Measurements from ENCODE around the gene IQCM.

IQCM gene

DNA sequence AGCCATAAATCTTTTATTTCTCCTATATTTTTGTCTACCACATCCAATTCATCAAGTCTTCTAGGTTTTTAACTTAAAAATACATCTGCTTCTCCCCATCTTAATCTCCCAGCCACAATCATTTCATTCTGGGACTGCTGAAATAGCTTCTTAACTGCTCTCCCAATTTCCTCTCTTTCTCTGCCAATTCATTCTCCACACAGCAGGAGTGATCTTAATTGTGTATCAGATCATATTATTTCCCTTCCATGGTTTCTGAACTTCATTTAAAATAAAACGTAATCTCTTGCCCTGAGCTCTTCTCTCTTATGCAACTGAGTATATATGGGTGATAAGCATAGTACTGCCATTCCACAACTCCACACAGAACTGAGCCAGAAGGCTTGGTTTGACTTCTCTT, 69.4 kb downstream of the IQCM start:
- Histone ChIP-seq H3K9ac (no peak overlapping the region), H3K4me1 (no peaks in the 10 kb centered on the region), H3K4me2 (no peak overlapping the region), H4K20me1 (no peaks in the 10 kb centered on the region), H3K27ac (no peak overlapping the region), H3K9me3 (no peaks in the 10 kb centered on the region), H3K4me3 (no peak overlapping the region), H3K36me3 (no peaks in the 10 kb centered on the region), H3K27me3 (no peaks in the 10 kb centered on the region)
- no peak for TF ChIP-seq Cebpa-rat (IDR thresholded peaks at IDR 0.05)

DNA sequence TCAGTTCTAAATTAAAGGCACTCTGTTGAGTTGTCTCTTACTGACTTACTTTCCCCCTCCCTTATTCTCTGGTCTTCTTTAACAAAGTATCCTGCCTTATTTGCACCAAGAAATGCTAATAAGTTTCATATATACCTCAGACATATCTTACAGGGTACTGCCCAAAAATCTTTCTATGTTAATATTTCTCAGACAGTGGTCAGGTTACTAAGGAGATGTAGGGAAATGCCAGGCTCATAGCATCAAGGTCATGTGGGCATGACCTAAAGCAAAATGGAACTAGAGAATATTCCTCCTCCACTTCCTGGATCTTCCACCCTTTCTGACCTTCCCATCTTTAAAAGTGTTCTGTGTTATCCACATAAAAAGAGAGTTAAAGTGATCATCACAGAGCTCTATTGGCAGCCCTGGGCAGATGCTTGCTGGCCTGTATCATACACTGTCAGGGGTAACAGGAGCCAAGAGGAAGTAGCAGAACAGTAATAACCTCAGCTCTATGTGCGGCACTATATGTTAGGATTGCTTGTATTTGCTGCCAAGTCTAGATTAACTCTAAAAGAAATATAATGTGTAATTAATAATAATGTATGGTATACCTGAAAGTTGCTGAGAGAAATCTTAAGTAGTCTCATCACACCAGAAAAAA, 74.3 kb downstream of the IQCM start:
- Histone ChIP-seq H3K27me3 (no peaks in the 10 kb centered on the region), H4K20me1 (no peaks in the 10 kb centered on the region), H3K9me3 (no peaks in the 10 kb centered on the region), H3K36me3 (no peaks in the 10 kb centered on the region), H3K9ac (no peak overlapping the region), H3K4me3 (no peak overlapping the region), H3K27ac (no peak overlapping the region), H3K4me2 (no peak overlapping the region), H3K4me1 (no peaks in the 10 kb centered on the region)
- TF ChIP-seq Cebpa-rat (IDR thresholded peaks at IDR 0.05): no peak

DNA sequence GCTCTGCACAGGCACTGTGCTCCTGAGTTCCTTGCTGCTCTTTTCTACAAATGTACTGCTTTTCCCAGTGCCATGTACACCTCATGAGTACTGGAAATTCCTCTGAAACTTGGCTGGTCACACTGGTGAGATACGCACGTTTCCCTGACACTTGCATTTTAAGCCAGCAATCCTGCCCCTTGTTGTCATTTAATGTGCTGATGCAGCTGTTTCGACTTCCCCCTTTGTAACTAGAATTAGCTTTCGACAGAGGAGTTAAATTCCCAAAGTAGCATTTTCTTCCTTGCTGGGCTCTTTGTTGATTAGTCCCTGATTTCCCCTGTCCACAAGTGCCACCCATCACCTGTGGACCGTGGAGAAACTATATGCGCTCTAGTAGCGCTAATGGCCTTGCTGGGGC, 77.5 kb downstream of the IQCM start:
- TF ChIP-seq Cebpa-rat (IDR thresholded peaks at IDR 0.05): no peak
- Histone ChIP-seq H3K4me1 (no peaks in the 10 kb centered on the region), H3K4me2 (no peak overlapping the region)

DNA sequence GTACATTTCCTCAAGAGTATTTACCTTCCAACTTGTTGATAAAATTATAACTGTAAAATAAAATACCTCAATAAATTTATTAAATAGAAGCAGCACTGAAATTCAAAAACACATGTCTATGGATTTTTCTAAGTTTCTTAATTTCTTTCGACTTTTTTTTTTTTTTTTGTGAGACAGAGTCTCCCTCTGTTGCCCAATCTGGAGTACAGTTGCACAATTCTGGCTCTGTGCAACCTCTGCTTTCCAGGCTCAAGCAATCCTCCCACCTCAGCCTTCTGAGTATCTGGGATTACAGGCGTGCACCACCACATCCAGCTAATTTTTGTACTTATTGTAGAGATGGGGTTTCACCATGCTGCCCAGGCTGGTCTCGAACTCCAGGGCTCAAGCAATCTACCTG, 79.8 kb downstream of the IQCM start:
- Histone ChIP-seq H3K4me2 (no peak overlapping the region), H3K27me3 (no peaks in the 10 kb centered on the region), H3K4me3 (no peak overlapping the region), H3K9ac (no peak overlapping the region), H4K20me1 (no peaks in the 10 kb centered on the region), H3K4me1 (no peaks in the 10 kb centered on the region), H3K36me3 (no peaks in the 10 kb centered on the region), H3K27ac (no peak overlapping the region), H3K9me3 (no peaks in the 10 kb centered on the region)
- no peak for TF ChIP-seq Cebpa-rat (IDR thresholded peaks at IDR 0.05)

More for the DNA sequence above, 77.5 kb downstream of the IQCM start:
- H3K27me3 ChIP-seq: no peaks in the 10 kb centered on the region
- H3K4me3 ChIP-seq: no peak overlapping the region
- H3K36me3 ChIP-seq: no peaks in the 10 kb centered on the region
- no peaks in the 10 kb centered on the region for H3K9me3 ChIP-seq
- no peak overlapping the region for H3K9ac ChIP-seq
- no peaks in the 10 kb centered on the region for H4K20me1 ChIP-seq
- no peak overlapping the region for H3K27ac ChIP-seq

DNA sequence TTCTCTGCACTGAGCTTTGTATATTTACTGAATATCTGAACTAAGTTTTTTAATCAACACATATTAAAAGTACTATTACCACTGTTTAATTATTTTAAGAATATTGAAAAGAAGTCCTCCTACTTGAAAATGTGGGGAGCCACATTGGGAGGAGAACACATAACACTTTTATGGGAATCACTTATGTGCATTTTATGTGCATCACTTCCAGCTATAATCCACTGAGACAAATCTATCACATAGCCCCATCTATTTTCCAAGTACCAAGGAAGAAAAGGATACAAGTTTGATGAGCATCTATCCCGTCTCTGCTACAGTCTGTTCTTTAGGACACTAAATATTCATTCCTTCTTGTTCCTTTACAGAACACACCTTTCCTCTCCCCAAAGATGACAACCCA, 87.2 kb downstream of the IQCM start:
- no peak overlapping the region for H3K9ac ChIP-seq
- H3K4me3 ChIP-seq: no peak overlapping the region
- no peaks in the 10 kb centered on the region for H3K4me1 ChIP-seq
- H3K27me3 ChIP-seq: no peaks in the 10 kb centered on the region
- no peak for TF ChIP-seq Cebpa-rat (IDR thresholded peaks at IDR 0.05)
- no peaks in the 10 kb centered on the region for H4K20me1 ChIP-seq
- H3K9me3 ChIP-seq: no peaks in the 10 kb centered on the region
- no peak overlapping the region for H3K27ac ChIP-seq
- no peak overlapping the region for H3K4me2 ChIP-seq
- no peaks in the 10 kb centered on the region for H3K36me3 ChIP-seq

DNA sequence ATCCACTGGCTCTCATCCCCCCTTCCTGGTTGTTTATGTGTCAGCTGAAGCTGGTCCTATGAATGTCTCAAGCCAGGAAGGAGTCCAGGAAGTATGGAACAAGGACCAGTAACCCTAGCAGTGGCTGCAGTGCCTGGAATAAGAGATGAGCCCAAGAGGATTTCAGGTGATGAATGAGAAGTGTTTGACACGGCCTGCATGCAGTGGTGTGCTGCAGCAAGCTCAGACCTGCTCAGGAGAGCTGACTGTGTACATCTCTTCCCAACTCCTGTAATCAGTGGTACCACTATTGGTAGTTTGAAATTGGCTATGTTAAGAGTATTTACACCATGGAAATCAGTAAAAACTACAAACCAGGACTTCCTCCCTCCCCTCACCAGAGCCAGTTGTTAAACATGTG, 88.0 kb downstream of the IQCM start:
- no peak overlapping the region for H3K27ac ChIP-seq
- H3K27me3 ChIP-seq: no peaks in the 10 kb centered on the region
- no peak overlapping the region for H3K4me3 ChIP-seq
- H3K9ac ChIP-seq: no peak overlapping the region
- no peak overlapping the region for H3K4me2 ChIP-seq
- no peaks in the 10 kb centered on the region for H3K36me3 ChIP-seq
- no peaks in the 10 kb centered on the region for H4K20me1 ChIP-seq
- H3K9me3 ChIP-seq: no peaks in the 10 kb centered on the region
- no peaks in the 10 kb centered on the region for H3K4me1 ChIP-seq
- TF ChIP-seq Cebpa-rat (IDR thresholded peaks at IDR 0.05): no peak

DNA sequence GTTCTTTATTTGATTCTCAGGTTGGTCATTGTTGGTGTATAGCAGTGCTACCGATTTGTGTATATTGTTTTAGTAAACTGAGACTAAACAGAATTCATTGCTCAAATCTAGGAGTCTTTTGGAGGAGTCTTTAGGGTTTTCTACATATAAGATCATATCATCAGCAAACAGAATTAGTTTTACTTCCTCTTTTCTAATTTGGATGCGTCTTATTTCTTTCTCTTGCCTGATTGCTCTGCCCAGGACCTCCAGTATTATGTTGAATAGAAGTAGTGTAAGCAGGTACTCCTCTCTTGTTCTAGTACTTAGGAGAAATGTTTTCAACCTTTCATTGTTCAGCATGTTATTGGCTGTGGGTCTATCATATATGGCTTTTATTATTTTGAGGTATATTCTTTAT, 92.6 kb downstream of the IQCM start:
- H3K4me3 ChIP-seq: no peak overlapping the region
- no peaks in the 10 kb centered on the region for H3K27me3 ChIP-seq
- no peaks in the 10 kb centered on the region for H3K9me3 ChIP-seq
- H3K4me1 ChIP-seq: no peaks in the 10 kb centered on the region
- H4K20me1 ChIP-seq: no peaks in the 10 kb centered on the region
- TF ChIP-seq Cebpa-rat (IDR thresholded peaks at IDR 0.05): no peak
- H3K4me2 ChIP-seq: no peak overlapping the region
- no peak overlapping the region for H3K27ac ChIP-seq
- H3K36me3 ChIP-seq: no peaks in the 10 kb centered on the region
- no peak overlapping the region for H3K9ac ChIP-seq

DNA sequence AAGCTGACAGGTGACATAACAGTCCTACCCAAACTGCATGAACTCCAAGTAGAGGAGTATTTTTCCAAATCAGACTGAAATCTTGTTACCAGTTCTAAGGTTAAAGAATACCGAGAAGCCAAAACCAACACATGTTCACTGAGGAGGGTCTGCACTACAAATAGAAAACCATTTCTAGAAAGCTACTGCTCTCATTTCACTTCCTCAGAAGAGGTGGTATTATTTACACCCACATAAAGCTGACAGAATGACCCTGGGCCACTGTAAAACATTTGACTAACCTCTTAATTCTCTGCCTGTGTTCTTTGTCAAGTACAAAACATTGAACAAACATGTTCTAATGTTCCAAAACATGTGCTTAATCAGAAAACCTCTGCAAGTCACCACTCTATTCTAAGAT, 95.8 kb downstream of the IQCM start:
- Histone ChIP-seq H3K27ac (no peak overlapping the region), H3K9ac (no peak overlapping the region), H3K4me3 (no peak overlapping the region), H3K4me1 (no peaks in the 10 kb centered on the region), H3K27me3 (no peaks in the 10 kb centered on the region), H3K9me3 (peaks cover 17% of the 10 kb centered on the region), H3K4me2 (no peak overlapping the region), H3K36me3 (no peaks in the 10 kb centered on the region), H4K20me1 (no peaks in the 10 kb centered on the region)
- no peak for TF ChIP-seq Cebpa-rat (IDR thresholded peaks at IDR 0.05)

DNA sequence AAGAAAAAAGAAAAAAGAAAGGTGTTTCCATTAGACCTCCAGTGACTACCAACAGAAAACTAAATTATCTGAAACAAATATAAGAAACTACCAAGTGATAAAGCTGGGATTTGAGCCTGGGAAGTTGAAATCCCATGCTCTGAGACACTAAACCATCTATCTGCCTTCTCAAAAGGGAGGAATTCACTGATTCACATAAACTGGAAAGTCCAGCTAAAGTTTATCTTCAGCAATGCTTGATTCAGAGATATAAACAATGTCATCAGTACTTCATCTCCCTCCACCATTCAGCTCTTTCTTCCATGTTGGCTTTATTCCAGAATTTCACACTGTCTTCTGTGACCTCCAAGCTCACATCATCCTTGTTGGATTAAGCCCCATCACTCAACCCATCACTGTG, 96.3 kb downstream of the IQCM start:
- Histone ChIP-seq H3K9me3 (peaks cover 18% of the 10 kb centered on the region), H4K20me1 (no peaks in the 10 kb centered on the region), H3K27ac (no peak overlapping the region), H3K4me1 (no peaks in the 10 kb centered on the region), H3K36me3 (no peaks in the 10 kb centered on the region), H3K27me3 (no peaks in the 10 kb centered on the region), H3K4me3 (no peak overlapping the region), H3K9ac (no peak overlapping the region), H3K4me2 (no peak overlapping the region)
- TF ChIP-seq Cebpa-rat (IDR thresholded peaks at IDR 0.05): no peak

DNA sequence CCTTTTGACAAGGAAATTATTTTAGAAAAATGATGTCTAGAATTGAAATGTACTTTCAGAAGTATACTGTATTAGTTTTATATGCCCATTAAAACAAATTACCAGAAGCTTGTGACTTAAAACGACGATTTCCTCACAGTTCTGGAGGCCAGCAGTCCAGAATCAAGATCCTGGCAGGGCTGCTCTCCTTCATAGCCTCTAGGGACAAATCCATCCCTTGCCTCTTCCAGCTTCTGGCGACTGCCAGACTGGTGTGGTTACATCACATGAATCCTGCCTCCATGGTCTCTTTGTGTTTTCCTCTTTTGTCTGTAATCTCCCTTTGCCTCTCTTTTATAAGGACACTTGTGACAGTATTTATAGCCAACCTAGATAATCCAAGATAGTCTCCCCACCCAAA, 97.1 kb downstream of the IQCM start:
- H3K27me3 ChIP-seq: no peaks in the 10 kb centered on the region
- H3K9me3 ChIP-seq: peaks cover 18% of the 10 kb centered on the region
- H4K20me1 ChIP-seq: no peaks in the 10 kb centered on the region
- no peaks in the 10 kb centered on the region for H3K4me1 ChIP-seq
- no peak overlapping the region for H3K4me3 ChIP-seq
- no peak overlapping the region for H3K9ac ChIP-seq
- no peak overlapping the region for H3K27ac ChIP-seq
- H3K4me2 ChIP-seq: no peak overlapping the region
- no peaks in the 10 kb centered on the region for H3K36me3 ChIP-seq
- TF ChIP-seq Cebpa-rat (IDR thresholded peaks at IDR 0.05): no peak

DNA sequence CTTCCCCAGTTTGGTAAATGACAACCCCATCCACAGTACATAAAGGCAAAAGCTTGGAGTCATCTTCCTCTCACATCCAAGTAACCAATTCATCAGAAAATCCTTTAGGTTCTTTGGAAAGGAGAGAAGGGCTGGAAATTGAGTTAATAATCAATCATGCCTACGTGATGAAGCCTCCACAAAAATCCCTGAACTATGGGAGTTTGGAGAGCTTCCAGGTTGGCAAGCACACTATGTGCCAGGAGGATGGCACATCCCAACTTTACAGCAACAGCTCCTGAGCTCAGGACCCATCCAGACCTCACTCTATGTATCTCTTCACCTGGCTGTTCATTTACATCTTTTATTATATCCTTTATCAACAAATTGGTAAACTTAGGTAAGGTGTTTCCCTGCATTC, 98.9 kb downstream of the IQCM start:
- no peaks in the 10 kb centered on the region for H3K4me1 ChIP-seq
- no peak overlapping the region for H3K4me3 ChIP-seq
- no peaks in the 10 kb centered on the region for H3K36me3 ChIP-seq
- H3K4me2 ChIP-seq: no peak overlapping the region
- H3K9ac ChIP-seq: no peak overlapping the region
- H3K27ac ChIP-seq: no peak overlapping the region
- no peaks in the 10 kb centered on the region for H4K20me1 ChIP-seq
- H3K27me3 ChIP-seq: no peaks in the 10 kb centered on the region
- H3K9me3 ChIP-seq: peaks cover 18% of the 10 kb centered on the region
- TF ChIP-seq Cebpa-rat (IDR thresholded peaks at IDR 0.05): no peak
